ENCODE results near the gene POGLUT2.

- no peak for TF ChIP-seq CTCF (IDR thresholded peaks at IDR 0.05; ENCODE audit: low read depth, low read length)
- no peak for TF ChIP-seq POLR2A (IDR thresholded peaks at IDR 0.05; ENCODE audit: extremely low read depth, insufficient read length)
- no peak for TF ChIP-seq MYC (IDR thresholded peaks at IDR 0.05; ENCODE audit: low read depth, low read length)
- TF ChIP-seq MAX (IDR thresholded peaks at IDR 0.05; ENCODE audit: low read depth, low read length), result no peak
Measured at GRCh38 chr13:102742506-102742905, 56.3 kb downstream of the POGLUT2 start.
